ENCODE measurements around the gene SMIM1. TPM values are rescaled to one million over a fixed set of nuclear protein-coding genes. Genes with fewer than 3 reads are reported as not detected.
A peak's percentile ranks its signal among the peaks of the same experiment; 100 is the strongest.

SMIM1 gene
- total RNA-seq, 2 experiments from 2014 or later, result not detected

DNA sequence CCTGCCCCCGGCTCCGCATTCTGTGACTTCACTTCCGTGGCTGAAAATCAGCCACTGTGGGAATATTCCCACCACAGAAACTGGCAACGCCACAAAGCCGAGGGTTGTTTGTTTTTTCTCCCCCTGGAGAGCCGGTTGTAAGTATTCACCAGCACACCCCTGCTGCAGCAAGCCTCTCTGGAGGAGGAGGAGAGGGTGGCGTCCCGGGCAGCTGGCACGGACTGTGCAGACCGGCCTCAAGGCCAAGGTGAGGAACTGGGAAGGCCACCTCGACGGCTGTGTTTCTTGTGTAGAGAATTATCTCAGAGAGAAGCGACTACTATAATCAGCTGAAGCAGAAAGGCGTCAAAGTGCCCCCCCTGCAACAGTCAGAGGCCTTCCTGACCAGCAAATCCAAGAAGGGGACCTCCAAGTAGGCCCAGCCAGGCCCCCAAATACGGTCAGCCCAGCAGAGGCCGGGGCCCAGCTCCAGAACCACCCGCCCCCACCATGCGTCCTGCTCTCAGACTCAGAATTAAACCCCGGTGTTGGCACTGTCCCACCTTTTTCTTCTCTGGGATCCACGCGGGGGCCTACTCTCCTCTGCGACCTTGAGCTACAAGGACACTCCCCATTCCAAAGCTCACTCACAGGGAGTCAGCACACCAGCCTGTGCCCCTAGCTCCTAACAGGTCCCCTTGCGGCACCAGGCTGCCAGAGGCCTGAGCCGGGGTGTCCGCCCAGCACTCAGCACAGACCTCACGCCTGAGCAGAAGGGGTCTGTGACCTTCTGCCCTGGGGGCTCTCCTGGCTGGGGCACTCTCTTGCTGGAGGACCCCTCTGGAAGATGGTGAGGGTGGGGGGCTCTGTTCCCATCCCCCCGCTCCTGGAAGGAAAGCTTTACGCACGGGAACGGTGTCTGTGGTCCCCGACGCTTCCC, 1.2 kb upstream of the SMIM1 start:
- peak overlapping the region; percentile 37 for H3K4me3 Mint-ChIP-seq
- CTCF ChIA-PET, result no interaction called here
- no peaks in the 10 kb centered on the region for H3K9me3 Mint-ChIP-seq
- POLR2A ChIA-PET, result no interaction called here
- no peak overlapping the region for H3K27ac Mint-ChIP-seq
- H3K36me3 Mint-ChIP-seq (ENCODE audit: low read depth), result no peaks in the 10 kb centered on the region
- DNase-seq, result no peak
- no peaks in the 10 kb centered on the region for H3K27me3 Mint-ChIP-seq
- H3K4me1 Mint-ChIP-seq, result peaks cover 3% of the 10 kb centered on the region

- Mint-ChIP-seq H3K9me3 (no peaks in the 10 kb centered on the region), H3K4me3 (peak overlapping the region; percentile 37), H3K27me3 (no peaks in the 10 kb centered on the region), H3K36me3 (ENCODE audit: low read depth) (no peaks in the 10 kb centered on the region), H3K4me1 (peaks cover 3% of the 10 kb centered on the region), H3K27ac (no peak overlapping the region)
- DNase-seq, result peak; percentile 88
- ChIA-PET CTCF (no interaction called here), POLR2A (no interaction called here)
Observed at GRCh38 chr1:3772027-3772714, 378 bp upstream of the SMIM1 start.

DNA sequence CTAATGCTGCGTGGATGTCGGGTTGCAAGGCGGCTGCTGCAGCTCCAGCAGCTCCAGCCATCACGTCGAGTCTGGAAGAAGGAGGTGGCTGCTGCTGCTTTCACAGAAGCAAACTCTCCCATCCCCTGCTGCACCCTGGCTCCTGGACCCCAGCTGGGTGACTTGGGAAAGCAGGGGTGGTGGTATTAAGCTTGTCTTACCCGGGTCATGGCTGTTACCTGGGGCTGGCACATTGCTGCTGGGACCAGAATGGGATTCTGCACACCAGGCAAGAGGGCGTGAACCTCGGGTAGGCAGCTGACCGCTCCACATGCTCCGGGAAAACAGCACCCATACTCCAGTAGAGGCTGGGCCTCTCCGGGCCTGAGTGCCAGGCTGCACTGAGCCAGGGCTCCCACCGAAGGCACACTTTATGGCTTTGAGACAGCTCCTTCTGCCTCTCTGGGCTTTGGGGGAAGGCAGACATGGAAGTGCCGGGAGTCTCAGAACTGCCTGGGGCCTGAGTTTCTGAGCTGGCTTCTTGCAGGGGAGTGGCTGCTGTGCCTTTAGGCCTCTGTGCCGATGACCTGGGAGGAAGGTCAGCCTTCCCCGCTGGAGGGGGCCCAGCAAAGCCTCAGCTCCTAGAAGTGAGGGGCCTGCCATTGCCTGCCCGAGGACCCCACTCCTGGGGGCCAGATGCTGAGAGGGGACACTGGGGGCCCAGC, 1.2 kb downstream of the SMIM1 start:
- ChIA-PET CTCF (interaction anchor here (1.1 kb wide), 2 partner anchors 14 to 22 kb away, joined by 3 read pairs; partner anchors contain the start of gene LRRC47), POLR2A (interaction anchor here (1.2 to 6.3 kb wide), 3 partner anchors 14 to 22 kb away, joined by 4 to 26 read pairs (median 4); partner anchors contain the start of gene LRRC47)
- no peak overlapping the region for H3K27ac Mint-ChIP-seq
- H3K9me3 Mint-ChIP-seq, result no peaks in the 10 kb centered on the region
- H3K4me3 Mint-ChIP-seq, result no peak overlapping the region
- H3K4me1 Mint-ChIP-seq, result peaks cover 3% of the 10 kb centered on the region
- no peak for DNase-seq
- no peaks in the 10 kb centered on the region for H3K27me3 Mint-ChIP-seq
- no peaks in the 10 kb centered on the region for H3K36me3 Mint-ChIP-seq (ENCODE audit: low read depth)

GRCh38 chr1:3774276-3774945, 1.9 kb downstream of the SMIM1 start:
- Mint-ChIP-seq H3K9me3 (no peaks in the 10 kb centered on the region), H3K27ac (no peak overlapping the region), H3K4me1 (peaks cover 3% of the 10 kb centered on the region), H3K36me3 (ENCODE audit: low read depth) (peaks cover 4% of the 10 kb centered on the region), H3K27me3 (no peaks in the 10 kb centered on the region), H3K4me3 (no peak overlapping the region)
- ChIA-PET CTCF (interaction anchor here (1.1 kb wide), 2 partner anchors 13 to 22 kb away, joined by 3 read pairs; partner anchors contain the start of gene LRRC47), POLR2A (interaction anchor here (1.2 to 6.3 kb wide), 3 partner anchors 13 to 22 kb away, joined by 4 to 26 read pairs (median 4); partner anchors contain the start of gene LRRC47)
- no peak for DNase-seq

GRCh38 chr1:3774946-3775489, 2.5 kb downstream of the SMIM1 start:
- H3K4me3 Mint-ChIP-seq, result no peak overlapping the region
- peaks cover 7% of the 10 kb centered on the region for H3K36me3 Mint-ChIP-seq (ENCODE audit: low read depth)
- no peaks in the 10 kb centered on the region for H3K27me3 Mint-ChIP-seq
- no peak overlapping the region for H3K27ac Mint-ChIP-seq
- POLR2A ChIA-PET, result interaction anchor here (1.7 to 6.3 kb wide), 3 partner anchors 12 to 21 kb away, joined by 4 to 26 read pairs (median 4); partner anchors contain the start of gene LRRC47
- peaks cover 3% of the 10 kb centered on the region for H3K4me1 Mint-ChIP-seq
- DNase-seq, result no peak
- no peaks in the 10 kb centered on the region for H3K9me3 Mint-ChIP-seq
- CTCF ChIA-PET, result interaction anchor here (1.4 to 1.6 kb wide), 2 partner anchors 20 to 29 kb away, joined by 4 to 29 read pairs; partner anchors contain the start of gene LRRC47

DNA sequence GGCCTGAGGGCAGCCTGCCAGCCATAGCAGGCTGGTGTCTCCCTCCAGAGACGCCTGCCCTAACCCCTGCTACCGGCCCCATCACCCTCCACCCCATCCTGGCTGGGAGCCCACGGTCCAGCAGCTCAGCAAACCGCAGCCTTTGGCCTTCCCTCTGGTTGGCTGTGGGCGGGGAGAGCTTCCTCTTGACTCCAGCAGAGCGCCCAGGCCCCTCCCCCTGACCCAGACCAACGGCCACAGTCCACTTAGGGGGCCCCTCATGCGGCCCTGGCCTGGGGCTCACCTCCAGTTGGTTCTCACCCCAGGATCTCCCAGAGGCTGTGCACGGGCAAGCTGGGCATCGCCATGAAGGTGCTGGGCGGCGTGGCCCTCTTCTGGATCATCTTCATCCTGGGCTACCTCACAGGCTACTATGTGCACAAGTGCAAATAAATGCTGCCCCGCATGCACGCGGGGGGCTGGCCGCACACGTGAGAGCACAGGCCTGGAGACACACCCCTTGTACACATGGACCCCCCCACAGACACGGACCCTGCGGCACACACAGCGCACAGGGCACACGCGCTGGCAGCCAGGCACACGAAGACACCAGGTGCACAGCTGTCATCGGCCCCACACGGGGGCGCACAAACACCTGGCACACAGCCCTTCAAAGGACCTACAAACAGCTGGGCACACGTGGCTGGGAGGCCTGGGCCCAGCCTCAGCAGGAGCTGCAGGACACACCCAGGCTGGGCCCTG, 3.1 kb downstream of the SMIM1 start:
- H3K4me3 Mint-ChIP-seq, result no peak overlapping the region
- no peaks in the 10 kb centered on the region for H3K27me3 Mint-ChIP-seq
- H3K4me1 Mint-ChIP-seq, result peaks cover 3% of the 10 kb centered on the region
- H3K36me3 Mint-ChIP-seq (ENCODE audit: low read depth), result peaks cover 13% of the 10 kb centered on the region
- DNase-seq, result peak; percentile 57
- ChIA-PET CTCF (interaction anchor here (0.6 to 1.6 kb wide), 8 partner anchors 11 to 127 kb away, joined by 3 to 29 read pairs (median 4); partner anchors contain the start of gene LRRC47), POLR2A (interaction anchor here (1.7 to 6.3 kb wide), 2 partner anchors 18 to 20 kb away, joined by 4 to 26 read pairs; partner anchors contain the start of gene LRRC47)
- no peak overlapping the region for H3K27ac Mint-ChIP-seq
- no peaks in the 10 kb centered on the region for H3K9me3 Mint-ChIP-seq

GRCh38 chr1:3776231-3776961, 3.8 kb downstream of the SMIM1 start:
- no peaks in the 10 kb centered on the region for H3K9me3 Mint-ChIP-seq
- POLR2A ChIA-PET, result interaction anchor here (1.7 to 6.3 kb wide), 2 partner anchors 17 to 20 kb away, joined by 4 to 26 read pairs; partner anchors contain the start of gene LRRC47
- peaks cover 3% of the 10 kb centered on the region for H3K4me1 Mint-ChIP-seq
- CTCF ChIA-PET, result interaction anchor here (0.6 to 1.6 kb wide), 8 partner anchors 11 to 127 kb away, joined by 3 to 29 read pairs (median 4); partner anchors contain the start of gene LRRC47
- no peak overlapping the region for H3K27ac Mint-ChIP-seq
- DNase-seq, result no peak
- H3K36me3 Mint-ChIP-seq (ENCODE audit: low read depth), result peaks cover 19% of the 10 kb centered on the region
- no peaks in the 10 kb centered on the region for H3K27me3 Mint-ChIP-seq
- no peak overlapping the region for H3K4me3 Mint-ChIP-seq

- POLR2A ChIA-PET, result interaction anchor here (6.3 kb wide), 1 partner anchor 19 kb away, joined by 26 read pairs; the partner anchor contains the start of gene LRRC47
- Mint-ChIP-seq H3K9me3 (no peaks in the 10 kb centered on the region), H3K4me1 (peaks cover 3% of the 10 kb centered on the region), H3K36me3 (ENCODE audit: low read depth) (peaks cover 23% of the 10 kb centered on the region), H3K4me3 (no peak overlapping the region), H3K27me3 (no peaks in the 10 kb centered on the region), H3K27ac (no peak overlapping the region)
- no peak for DNase-seq
- CTCF ChIA-PET, result no interaction called here
Observed at GRCh38 chr1:3777078-3777547, 4.6 kb downstream of the SMIM1 start.

GRCh38 chr1:3777647-3778589, 5.4 kb downstream of the SMIM1 start:
- Mint-ChIP-seq H3K4me3 (no peak overlapping the region), H3K9me3 (no peaks in the 10 kb centered on the region), H3K27me3 (no peaks in the 10 kb centered on the region), H3K27ac (no peak overlapping the region), H3K4me1 (peaks cover 3% of the 10 kb centered on the region), H3K36me3 (ENCODE audit: low read depth) (peaks cover 23% of the 10 kb centered on the region)
- CTCF ChIA-PET, result interaction anchor here (1.1 to 1.2 kb wide), 2 partner anchors 10 to 15 kb away, joined by 3 read pairs; no protein-coding TSS in a partner anchor
- DNase-seq, result no peak
- POLR2A ChIA-PET, result interaction anchor here (0.8 to 6.3 kb wide), 2 partner anchors 10 to 18 kb away, joined by 3 to 26 read pairs; partner anchors contain the start of gene LRRC47

Measured in activated CD4-positive, alpha-beta memory T cell treated with anti-CD3 and anti-CD28 coated beads, Interleukin-2, amount 10 ng/mL, durations not matched to agents 7 days and 5 days (primary cell).